CMK (cell line): ENCODE results near the gene GCK.

Source experiments
- DNase-seq: peaks from one replicate; pipeline ENCODE4 v3.0.0-alpha.2; 2010; ENCODE audit warnings: low read depth

GCK gene

GRCh38 chr7:44222776-44223261 is 33.6 kb upstream of the GCK start:
- no peak for DNase-seq

GRCh38 chr7:44222074-44222473 is 32.8 kb upstream of the GCK start:
- DNase-seq = no peak

GRCh38 chr7:44221231-44221791 is 32.1 kb upstream of the GCK start:
- DNase-seq = no peak

- DNase-seq = no peak
Measured at GRCh38 chr7:44220358-44221112, 31.3 kb upstream of the GCK start.

GRCh38 chr7:44220046-44220357 is 30.8 kb upstream of the GCK start:
- DNase-seq = no peak

- DNase-seq = no peak
Measured at GRCh38 chr7:44219371-44220045, 30.3 kb upstream of the GCK start.

GRCh38 chr7:44218418-44219201 is 29.4 kb upstream of the GCK start:
- no peak for DNase-seq

GRCh38 chr7:44217852-44218402 is 28.7 kb upstream of the GCK start:
- no peak for DNase-seq

GRCh38 chr7:44217223-44217714 is 28.0 kb upstream of the GCK start:
- DNase-seq = no peak

- no peak for DNase-seq
Measured at GRCh38 chr7:44216521-44217222, 27.4 kb upstream of the GCK start.

- no peak for DNase-seq
Measured at GRCh38 chr7:44216019-44216418, 26.8 kb upstream of the GCK start.

- DNase-seq = no peak
Measured at GRCh38 chr7:44215531-44215930, 26.3 kb upstream of the GCK start.

GRCh38 chr7:44213877-44214388 is 24.7 kb upstream of the GCK start:
- DNase-seq = no peak

- no peak for DNase-seq
Measured at GRCh38 chr7:44213206-44213876, 24.1 kb upstream of the GCK start.

- DNase-seq = no peak
Measured at GRCh38 chr7:44212581-44213184, 23.4 kb upstream of the GCK start.

- no peak for DNase-seq
Measured at GRCh38 chr7:44212018-44212417, 22.8 kb upstream of the GCK start.

GRCh38 chr7:44211126-44211675 is 22.0 kb upstream of the GCK start:
- DNase-seq = no peak

GRCh38 chr7:44210107-44210506 is 20.9 kb upstream of the GCK start:
- no peak for DNase-seq

GRCh38 chr7:44208085-44208484 is 18.8 kb upstream of the GCK start:
- DNase-seq = no peak

- no peak for DNase-seq
Measured at GRCh38 chr7:44206008-44206407, 16.8 kb upstream of the GCK start.
